HG03025 (cell line): ENCODE results near the gene PDIA5.
A peak's percentile ranks its signal among the peaks of the same experiment; 100 is the strongest.

ENCODE experiments used
- ATAC-seq: cut with Tn5 transposase; IDR thresholded peaks from one replicate; pipeline ENCODE4 v1.9.1; 2021; ENCODE audit warnings: mild to moderate bottlenecking, moderate library complexity; ENCODE audit not compliant: unreplicated experiment, low FRiP score

The PDIA5 gene

GRCh38 chr3:123158330-123158729 is 91.5 kb downstream of the PDIA5 start:
- ATAC-seq = no peak

- ATAC-seq = no peak
Observed at GRCh38 chr3:123158899-123159390, 92.1 kb downstream of the PDIA5 start.

DNA sequence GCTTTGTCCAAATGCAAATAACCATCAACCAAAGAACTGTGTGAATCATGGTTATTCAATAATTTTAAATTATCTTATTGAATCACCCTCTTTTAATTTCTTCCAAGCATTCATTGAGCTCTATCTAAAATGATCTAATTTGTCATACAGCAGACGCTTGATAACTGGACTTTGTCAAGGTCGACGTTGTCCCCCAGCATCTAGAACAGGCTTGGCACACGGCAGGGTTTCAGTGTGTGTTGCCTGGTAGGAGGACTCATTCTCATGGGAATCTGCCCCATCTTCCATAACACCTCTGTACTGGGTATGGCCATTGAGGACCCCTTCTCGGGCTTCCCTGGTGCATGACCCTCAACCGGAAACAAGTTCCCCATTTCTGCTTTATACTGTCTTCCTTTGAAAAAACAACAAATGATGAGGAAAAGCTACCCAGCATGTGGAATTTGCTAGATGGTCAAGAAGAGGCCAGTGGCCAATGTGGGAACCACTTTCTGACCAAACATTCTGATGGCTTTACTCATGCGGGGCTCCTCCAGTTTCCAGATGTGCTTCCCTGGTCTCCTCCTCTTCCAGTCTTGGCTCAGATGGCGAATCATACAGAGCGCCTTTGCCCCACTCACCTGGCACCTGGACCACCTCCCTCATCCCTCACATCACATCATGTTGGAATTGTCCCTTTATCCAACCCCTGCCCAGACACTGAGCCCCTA is 93.3 kb downstream of the PDIA5 start:
- no peak for ATAC-seq

- no peak for ATAC-seq
Observed at GRCh38 chr3:123161167-123161566, 94.3 kb downstream of the PDIA5 start.

GRCh38 chr3:123163141-123163540 is 96.3 kb downstream of the PDIA5 start:
- ATAC-seq = no peak

DNA sequence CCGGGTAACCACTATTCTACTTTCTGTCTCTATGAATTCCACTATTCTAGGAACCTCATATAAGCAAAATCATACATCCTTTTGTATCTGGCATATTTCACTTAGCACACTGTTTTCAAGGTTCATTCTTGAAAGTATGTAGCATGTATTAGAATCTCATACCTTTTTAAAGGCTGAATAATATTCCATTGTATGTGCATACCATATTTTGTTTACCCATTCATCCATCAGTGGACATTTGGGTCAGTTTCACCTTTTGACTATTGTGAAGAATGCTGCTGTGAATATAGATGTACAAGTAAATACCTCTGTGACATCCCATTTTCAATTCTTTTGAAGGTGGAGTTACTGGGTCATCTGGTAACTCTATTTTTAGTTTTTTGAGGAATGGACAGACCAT is 98.3 kb downstream of the PDIA5 start:
- no peak for ATAC-seq

DNA sequence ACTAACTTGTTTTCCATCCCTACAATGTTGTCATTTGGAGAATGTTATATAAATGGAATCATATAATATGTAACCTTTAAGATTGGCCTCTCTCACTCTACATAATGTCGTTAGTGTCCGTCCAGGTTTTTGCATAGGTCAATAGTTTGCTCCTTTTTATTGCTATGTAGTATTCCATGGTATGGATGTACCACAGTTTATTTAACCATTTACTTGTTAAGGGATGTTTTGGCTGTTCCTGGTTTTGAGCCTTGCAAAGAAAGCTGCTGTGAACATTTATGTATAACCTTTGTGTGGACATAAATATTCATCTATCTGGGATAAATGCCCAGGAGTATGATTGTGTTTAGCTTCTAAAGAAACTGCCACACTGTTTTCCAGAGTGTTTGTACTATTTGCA is 100.9 kb downstream of the PDIA5 start:
- no peak for ATAC-seq

GRCh38 chr3:123168122-123168521 is 101.3 kb downstream of the PDIA5 start:
- no peak for ATAC-seq

GRCh38 chr3:123168605-123169004 is 101.8 kb downstream of the PDIA5 start:
- no peak for ATAC-seq

DNA sequence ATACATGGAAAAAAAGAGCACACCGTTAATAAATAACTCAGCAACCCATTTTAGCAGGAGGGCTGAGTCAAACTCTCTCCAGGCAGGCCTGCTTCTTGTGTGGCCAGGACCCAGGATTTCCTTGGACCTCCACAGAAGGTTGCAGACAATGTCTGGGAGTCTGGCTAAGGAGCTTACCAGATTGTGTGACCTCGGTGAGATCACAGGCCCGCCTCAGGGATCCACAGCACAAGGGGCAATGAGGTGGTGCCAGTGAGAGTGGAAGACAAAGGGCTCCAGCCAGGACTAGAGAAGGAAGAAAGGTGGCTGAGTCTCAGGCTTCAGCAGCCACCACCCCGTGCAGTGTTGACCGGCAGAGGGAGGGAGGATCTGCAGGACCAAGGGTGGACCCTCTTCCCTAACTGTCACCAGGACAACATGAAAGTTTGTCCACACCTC is 102.7 kb downstream of the PDIA5 start:
- ATAC-seq = no peak

DNA sequence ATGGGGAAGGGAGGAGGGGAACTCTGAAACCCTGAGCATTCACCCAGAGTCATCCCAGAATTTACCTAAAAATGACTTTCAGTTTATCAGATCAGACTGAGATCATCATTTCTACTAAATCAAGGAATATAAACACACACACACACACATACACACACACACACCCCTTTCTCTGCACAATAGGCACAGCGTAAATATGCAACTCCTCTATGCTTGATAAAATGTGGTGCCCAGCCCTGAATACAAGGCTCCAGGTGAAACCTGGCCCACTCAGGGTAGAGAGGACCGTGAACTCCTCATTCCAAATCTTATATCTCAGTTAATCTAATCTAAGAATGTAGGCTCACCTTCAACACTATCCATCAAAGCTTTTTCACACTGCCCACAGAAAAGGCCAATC is 103.1 kb downstream of the PDIA5 start:
- ATAC-seq = no peak

DNA sequence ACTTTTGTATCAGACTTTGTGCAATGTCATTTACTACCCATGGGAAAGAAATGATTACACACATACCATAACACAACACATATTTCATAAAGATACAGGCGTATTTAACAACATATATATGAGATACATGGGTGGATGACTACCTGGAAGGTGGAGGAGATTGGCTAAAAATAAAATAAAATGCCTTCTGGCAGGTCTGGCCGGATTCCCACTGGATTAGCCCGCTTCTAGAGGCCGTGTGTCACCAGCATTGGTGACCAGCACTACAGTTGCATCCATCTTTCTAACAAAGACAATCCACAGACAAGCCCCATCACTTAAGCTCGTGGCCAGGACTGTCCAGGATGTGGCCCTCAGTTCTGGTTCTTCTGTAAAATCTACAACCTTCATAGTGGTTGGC is 114.0 kb downstream of the PDIA5 start:
- ATAC-seq = no peak

GRCh38 chr3:123186695-123187094 is 119.9 kb downstream of the PDIA5 start:
- ATAC-seq = no peak

DNA sequence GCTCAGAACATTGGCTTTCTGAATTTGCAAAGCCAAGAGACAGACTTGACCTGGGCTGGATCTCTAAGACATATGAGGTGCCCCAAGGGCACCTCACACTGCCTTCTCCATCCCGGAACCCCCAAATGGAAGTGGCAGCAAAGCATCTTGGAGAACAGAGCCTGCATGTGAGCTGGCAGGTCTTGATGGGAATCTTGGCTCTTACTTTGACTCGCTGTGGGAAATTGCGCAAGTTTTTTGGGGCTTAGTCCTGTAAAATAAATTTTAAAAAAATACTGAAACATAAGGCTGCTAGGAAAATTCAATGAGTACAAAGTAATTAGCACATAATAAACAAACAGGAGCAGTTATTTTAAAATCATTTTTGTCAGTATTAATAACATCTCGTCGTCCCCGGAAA is 121.2 kb downstream of the PDIA5 start:
- no peak for ATAC-seq

DNA sequence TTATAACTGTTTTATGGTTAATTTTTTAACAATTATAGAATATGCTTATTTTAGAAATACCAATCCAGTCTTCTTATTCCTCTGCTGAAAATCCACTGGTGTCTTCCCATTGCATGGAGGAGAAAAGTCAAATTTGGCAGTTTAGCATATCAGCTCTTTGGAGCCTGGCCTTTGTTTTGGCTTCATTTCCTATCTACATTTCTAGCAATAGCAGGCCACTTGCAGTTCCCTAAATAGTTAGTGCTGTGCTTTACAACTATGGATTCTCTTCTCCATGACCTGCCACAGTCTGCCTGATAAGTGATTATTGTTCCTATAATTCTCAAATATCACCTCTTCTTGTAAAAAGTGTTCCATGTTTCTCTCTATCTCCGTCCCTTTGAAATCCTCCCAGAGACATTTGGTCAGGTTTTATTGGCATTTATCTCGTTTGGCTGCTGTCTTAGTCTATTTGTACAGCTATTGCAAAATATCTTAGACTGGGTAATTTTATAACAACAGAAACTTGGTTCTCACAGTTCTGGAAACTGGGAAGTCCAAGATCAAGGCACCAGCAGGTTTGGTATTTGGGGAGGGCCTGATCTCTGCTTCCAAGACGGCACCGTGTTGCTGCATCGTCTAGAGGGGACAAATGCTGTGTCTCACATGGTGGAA is 126.8 kb downstream of the PDIA5 start:
- no peak for ATAC-seq

- ATAC-seq = no peak
Observed at GRCh38 chr3:123194552-123194951, 127.7 kb downstream of the PDIA5 start.

GRCh38 chr3:123198372-123198771 is 131.5 kb downstream of the PDIA5 start:
- ATAC-seq = no peak

DNA sequence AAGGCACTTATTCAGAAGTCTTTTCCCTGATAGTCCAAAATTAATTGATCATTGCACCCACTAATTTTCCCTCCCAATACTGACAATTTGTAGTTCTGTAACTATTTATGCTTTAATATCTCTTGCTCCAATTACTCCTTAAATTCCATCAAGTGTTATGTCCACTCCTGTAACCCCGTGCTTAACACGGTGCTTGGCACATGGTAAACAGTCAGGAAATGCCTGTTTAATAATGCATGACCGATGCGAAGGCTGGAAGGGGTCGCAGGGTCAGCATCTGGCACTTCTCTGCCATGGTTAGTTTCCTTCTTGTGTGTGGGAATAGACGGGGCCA is 134.4 kb downstream of the PDIA5 start:
- no peak for ATAC-seq

DNA sequence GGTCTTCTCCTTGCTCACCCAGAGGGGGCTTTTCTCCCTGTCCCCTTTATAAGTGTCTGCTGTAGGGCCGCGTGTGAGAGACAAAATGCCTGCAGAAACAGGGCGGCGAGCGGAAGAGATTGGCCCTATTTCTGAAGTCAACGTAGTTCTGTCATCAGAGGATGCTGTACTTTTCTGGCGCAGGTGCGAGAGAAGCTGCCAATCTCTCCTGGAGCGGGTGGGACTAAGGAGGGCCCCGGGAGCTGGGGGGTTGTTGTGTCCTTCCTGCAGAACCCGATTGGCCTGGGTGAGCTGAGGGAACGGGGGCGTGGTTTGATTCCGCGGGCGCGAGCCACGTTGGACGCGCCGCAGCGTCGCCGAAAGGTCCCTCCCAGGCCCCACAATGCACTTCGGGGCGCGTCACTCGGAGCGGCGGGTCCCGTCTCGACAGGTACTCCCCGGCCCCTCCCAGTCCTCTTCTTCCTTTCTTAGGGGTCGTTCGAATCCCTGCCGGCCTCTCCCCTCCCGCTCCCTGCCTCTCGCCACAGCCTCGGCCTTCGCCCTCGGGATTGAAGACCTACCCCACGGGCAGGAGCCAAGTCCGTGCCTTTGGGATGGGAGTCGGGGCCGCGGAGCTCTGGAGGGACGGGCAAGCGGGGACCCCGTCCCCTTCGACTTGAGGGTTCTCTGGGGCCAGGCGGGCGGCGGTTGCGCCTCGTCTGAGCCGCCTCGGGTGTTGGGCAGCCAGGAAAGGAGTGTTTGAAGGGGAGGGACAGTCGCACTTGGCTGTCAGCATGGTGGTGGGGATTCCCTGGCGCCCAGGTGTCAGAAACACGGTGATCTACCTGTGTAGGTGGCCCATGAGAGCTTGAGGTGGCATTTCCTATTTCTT is 135.0 kb downstream of the PDIA5 start, which contains the start of gene SEC22A:
TSS of gene SEC22A (plus strand) at position 387 of the 871 bp plus-strand sequence. CDS start 7,275 bp downstream, outside the sequence.
- ATAC-seq = peak; percentile 97

- no peak for ATAC-seq
Observed at GRCh38 chr3:123202451-123202850, 135.6 kb downstream of the PDIA5 start.
